Measurements from ENCODE around the gene EME1. TPM values are rescaled to one million over a fixed set of nuclear protein-coding genes. Genes with fewer than 3 reads are reported as not detected.
A peak's percentile ranks its signal among the peaks of the same experiment; 100 is the strongest.
"Not testable (repeated sequence)": the region's sequence is repeated elsewhere in the genome, so short reads cannot be mapped to it uniquely, and the experiment has no call there.

EME1 gene
- total RNA-seq, 1 experiment from 2014 or later, result 7.5 TPM

DNA sequence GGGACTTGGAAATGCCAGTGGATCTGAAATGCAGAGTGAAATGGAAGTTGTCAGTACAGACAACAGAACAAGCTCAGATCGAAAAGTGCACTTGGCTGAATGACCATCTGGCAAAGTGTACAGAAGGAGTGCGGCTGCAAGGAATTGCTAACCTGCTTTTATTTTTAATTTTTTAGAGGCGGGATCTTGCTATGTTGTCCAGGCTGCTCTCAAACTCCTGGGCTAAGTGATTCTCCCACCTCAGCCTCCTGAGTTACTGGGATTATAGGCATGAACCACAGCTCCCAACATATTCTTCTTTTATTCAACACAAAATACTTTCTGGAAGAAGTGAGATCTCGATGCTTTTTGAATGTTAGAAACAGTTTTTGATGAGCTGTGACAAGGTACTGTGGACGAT is 20.7 kb downstream of the EME1 start:
- DNase-seq (ENCODE audit: low spot score), result no peak

DNA sequence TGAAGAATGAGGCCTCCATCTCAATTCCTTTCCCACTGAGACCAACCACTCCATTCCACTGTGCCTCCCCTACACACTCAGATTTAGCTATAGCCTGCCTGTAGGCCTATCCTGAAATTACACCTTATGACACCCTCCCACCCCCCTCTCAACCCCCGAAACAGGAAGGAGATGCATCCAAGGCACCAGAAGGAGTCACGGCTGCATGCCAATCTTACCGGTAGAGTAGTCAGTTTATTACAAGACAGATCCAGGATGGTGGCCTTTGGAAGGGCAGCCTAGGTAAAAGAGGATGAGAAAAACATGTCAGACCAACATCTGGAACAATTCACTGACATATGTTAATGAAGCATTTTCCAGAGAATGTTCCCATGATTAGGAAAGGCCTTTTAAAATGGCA is 21.7 kb downstream of the EME1 start:
- DNase-seq (ENCODE audit: low spot score), result no peak

DNA sequence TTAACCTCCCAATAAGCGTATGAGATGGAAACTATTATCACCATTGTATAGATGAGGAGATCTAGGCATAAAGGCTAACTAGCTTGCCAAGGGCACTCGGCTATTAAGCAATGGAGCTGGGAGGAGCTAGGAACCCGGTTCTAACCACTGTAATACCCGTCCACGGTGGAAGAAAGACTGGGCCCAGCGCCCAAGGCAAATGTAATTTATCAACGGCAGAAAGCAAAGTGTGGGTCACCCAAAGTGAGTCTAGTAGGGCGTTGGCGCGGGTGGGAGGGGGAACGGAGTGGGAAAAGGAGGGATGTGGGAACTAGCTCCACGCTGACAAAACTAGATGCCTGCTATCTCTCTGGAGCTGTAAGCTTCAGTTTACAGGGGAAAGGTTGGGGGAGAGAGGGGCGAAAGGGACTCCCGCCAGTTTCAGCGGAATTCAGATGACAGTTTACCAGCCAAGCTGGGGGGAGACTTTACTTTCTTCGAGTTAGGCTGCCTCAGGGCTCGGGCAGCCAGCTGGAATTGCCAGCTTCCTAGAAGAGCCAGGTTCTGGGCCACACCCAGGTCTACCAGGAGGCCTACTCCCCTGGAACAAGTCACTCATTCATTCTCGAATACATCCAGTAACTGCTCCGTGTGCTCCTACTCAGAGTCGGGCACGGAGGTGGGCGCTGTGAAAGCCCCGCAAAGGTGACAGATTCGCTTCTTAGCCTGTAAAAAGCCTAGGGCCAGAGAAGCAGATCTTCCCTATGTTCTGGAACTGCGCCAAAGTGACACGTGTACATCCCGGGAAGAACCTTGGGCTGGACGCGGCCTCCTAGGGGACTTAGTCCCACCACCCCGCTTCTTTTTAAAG is 23.5 kb downstream of the EME1 start:
- peak; percentile 68 for DNase-seq (ENCODE audit: low spot score)

DNA sequence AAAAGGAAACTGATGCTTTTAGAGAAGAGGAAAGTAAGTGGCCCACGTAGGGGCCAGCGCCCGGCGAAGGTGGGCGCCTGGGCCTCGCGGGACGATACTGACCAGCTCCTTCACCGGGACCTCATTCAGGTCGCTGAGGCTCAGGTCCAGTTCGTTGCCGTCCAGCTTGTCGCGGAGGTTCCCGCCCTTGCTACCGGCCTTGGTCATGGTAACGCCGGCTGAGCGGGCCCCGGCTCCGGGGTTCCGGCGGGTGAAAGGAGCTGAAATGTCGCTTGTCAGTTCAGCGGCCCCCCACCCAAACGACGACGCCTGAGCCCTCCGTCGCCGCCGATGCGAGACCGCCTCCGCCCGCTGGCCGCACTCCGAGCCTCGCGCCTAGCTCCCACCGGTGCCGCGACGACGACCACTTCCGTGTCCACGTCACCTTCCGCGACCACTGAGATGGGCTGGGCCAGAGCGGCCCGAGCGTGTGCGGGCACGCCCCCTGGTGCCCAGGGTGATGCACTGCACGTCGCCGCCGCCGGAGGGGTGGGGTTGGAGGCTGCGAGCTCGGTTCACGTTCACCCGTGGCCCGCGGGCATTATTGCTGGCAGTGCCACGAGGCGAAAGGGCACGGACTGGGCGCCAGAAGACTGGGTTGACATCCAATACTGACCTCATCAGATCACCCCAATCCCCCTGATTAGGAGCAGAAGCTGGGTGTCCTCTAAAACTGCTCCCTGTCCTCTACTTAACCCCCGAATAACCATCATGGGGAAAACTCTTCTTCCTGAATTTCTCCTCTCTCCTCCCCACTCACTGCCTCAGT is 24.3 kb downstream of the EME1 start, which contains the start of gene LRRC59:
Gene LRRC59, minus strand, starts transcription at position 413 of the 808 bp plus-strand sequence. Its CDS starts 206 bp downstream, at position 207.
- peak; percentile 84 for DNase-seq (ENCODE audit: low spot score)

DNA sequence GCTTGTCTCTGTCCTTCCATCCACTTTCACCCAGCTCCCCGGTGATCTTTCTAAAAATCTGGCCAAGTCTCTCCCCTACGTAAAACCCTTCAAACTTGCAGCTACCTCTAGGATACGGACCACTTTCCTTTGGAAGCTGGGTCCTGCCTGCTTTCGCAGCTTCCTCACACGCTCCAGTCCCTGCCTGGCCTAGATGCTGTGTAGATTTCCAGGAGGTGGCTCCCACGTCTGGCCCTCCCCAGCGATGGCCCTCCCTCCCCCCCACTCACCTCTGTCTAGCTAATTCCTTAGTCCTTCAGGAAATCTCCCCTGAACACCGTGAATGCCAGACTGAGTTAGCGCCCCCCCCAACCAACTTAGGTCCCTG is 24.9 kb downstream of the EME1 start:
- no peak for DNase-seq (ENCODE audit: low spot score)

DNA sequence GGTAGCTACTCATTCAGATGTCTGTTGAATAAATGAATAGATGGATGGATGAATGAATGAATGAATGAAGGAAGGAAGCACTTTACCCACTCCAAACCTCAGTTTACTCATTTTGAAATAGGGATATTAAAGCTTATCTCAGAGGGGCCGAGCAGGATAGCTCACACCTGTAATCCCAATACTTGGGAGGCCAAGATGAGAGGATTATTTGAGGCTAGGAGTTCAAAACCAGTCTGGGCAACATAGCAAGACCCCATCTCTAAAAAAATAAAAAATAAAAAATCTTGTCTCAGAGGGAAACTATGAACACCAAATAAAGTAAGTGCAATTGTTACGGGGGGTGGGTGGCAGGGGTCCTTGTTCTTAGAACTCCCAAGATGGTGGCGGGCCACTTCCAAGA is 25.6 kb downstream of the EME1 start:
- DNase-seq (ENCODE audit: low spot score), result not testable (repeated sequence)

DNA sequence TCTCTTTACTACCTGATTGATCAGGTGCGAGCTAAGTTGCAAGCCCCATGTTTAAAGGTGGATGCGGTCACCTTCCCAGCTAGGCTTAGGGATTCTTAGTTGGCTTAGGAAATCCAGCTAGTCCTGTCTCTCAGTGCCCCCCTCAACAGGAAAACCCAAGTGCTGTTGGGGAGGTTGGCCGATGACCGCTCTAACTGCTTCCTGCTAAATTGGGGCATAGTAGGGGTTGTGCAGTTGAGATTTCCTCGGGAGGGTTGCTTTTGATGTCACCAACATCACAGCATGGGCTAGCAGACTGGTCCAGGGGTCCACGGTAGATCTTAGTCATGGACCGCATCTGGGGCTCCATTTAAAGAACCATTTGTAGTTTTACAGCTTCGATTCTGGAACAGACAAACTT is 26.6 kb downstream of the EME1 start:
- not testable (repeated sequence) for DNase-seq (ENCODE audit: low spot score)

DNA sequence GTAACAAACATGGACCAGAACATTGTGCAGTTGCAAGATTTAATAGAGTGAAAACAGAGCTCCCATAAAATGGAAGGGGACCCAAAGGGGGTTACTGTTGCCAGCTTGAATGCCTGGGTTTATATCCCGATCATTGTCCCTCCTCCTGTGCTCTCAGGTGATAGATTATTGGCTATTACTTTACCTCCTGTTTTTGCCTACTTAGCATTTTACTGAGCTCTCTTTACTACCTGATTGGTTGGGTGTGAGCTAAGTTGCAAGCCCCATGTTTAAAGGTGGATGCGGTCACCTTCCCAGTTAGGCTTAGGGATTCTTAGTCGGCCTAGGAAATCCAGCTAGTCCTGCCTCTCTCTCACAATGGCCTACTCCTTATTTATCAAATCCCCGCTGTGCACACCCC is 32.3 kb downstream of the EME1 start:
- DNase-seq (ENCODE audit: low spot score), result not testable (repeated sequence)

DNA sequence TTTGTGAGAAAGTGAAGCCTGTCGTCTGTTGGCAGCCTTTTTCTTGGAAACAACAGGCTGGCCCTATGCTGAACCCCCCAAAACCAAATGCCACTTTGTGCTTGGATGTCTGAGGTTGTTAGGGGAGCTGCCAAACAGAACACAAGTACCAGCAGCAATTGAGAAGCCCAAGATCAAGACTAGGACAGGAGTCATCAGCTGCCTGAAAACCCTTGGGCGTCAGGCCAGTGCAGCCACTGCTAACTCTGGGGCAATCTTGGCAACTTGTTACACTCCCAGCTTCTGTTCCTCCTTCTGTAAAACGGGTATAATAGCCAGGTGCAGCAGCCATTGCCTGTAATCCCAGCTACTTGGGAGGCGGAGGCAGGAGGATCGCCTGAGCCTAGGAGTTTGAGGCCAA is 33.5 kb downstream of the EME1 start:
- no peak for DNase-seq (ENCODE audit: low spot score)

DNA sequence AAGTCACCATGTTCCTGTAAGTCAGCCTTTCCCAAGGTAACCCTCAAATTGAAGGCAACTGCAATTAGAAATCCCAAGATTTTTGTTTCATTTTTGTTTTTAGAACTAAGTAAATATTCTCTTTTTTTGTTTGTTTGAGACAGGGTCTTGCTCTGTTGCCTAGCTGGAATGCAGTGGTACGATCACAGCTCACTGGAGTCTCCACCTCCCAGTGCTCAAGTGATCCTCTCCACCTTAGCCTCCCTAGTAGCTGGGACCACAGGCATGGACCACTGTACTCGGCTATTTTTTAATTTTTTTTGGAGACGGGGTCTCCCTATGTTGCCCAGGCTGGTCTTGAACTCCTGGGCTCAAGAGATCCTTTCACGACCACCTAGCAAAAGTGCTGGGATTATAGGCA is 34.9 kb downstream of the EME1 start:
- no peak for DNase-seq (ENCODE audit: low spot score)

DNA sequence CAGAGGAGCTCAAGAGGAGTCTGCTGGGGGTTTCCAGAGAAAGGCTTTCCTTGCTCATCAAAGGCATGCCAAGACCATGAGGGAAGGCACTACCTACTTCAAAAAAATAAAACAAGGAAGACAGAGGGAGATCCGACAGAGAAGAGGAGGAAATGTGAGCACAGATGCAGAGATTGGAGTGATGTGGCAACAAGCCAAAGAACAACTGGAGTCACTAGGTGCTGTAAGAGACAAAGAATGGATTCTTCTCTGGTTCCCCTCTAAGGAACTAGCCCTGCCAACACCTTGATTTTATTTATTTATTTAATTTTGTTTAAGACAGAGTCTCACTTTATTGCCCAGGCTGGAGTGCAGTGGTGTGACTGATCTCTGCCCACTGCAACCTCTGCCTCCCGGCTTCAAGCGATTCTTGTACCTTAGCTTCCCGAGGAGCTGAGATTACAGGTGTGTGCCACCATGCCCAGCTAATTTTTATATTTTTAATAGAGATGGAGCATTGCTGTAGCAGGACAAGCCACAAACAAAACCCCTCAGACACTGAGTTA is 39.2 kb downstream of the EME1 start:
- DNase-seq (ENCODE audit: low spot score), result no peak

DNA sequence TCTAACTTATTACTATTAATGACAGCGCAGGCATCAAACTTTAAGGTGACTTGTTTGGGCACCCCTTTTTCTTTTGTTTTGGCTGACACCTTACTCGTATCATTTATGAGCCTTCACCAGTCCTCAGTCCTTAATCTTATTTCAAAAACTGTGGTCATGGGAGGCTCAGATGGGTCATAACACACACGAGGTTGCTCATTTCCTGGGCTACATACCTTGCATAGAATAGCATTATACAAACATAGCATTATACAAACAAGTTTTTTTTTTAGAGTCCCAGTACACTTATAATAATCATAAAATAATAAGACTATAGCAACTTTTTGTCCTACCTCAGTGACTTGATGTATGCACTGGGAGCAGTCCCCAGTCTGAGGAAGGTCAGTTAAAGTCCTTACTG is 41.8 kb downstream of the EME1 start:
- no peak for DNase-seq (ENCODE audit: low spot score)

DNA sequence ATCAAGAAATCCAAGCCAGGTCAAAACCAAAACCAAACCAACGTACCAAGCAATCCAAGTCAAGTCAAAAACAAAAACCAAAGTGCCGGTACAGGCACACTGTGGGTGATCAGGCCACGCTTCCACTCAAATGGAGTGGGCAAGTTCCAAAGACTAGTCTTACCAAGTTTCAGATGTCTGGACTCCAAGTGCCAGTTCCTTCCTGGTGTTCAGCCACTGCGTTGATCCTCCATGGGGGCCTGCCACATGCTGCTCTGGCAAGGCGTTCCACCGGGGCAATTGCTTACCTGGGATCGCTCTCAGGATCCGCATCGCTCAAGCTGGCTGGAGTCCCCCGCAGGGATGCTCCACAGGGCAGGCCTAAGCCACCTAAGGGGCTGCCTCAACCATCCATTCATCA is 46.5 kb downstream of the EME1 start:
- DNase-seq (ENCODE audit: low spot score), result not testable (repeated sequence)

DNA sequence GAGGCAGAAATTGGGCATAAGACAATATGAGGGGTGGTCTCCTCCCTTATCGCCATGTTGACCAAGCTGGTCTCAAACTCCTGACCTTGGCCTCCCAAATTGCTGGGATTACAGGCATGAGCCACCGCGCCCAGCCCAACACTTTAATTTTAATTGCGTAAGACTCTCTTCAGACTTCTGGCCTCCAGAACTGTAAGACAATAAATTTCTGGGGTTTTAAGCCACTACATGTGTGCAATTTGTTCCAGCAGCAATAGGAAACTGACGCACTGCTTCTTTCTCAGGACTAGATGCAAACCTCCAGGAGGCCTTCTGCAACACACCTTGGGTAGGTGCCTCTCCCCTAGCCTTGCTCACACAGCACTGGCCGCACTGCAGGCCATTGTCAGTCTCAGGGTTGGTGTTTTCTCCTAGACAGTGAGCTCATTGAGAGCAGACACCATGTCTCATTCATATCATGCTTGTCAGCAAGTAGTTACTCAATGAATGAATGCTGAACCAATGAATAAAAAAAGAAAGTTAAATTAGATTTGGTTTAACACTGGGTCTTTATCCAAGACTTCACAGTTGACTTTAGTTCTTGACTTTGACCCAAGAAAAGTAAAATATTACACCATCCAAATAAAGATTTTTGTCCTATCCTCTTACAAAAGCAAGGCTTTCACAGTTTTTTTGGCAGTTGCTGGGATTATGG is 47.5 kb downstream of the EME1 start:
- no peak for DNase-seq (ENCODE audit: low spot score)

DNA sequence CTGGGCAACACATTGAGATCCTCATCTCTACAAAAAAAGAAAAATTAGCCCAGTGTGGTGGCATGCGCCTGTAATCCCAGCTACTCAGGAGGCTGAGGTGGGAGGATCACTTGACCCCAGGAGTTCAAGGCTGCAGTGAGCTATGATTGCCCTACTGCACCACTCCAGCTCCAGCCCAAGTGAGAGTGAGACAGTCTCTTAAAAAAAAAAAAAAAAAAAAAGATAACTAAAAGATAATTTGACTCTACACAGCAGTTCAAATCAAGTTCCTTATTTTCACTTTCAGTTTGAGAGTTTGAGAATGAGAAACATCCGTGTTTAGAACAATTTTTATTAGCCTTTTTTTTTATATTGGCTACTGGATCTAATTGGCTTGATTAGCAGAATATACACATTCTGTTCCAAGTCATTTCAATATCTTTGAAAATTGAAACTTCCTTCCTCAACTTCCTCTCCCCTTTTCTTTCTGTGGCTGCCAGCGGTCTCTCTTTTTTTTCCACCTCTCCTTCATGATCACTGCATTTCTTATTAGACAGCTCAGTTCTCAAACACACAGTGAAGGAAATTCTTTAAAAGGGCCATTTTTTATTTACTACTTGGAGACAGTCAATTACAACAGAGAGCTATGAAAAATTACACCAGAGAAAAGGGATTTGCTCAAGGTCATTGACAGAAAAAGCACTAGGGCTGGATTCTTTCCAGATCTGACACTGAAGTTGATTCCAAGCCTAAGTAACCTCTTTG is 48.5 kb downstream of the EME1 start:
- no peak for DNase-seq (ENCODE audit: low spot score)

DNA sequence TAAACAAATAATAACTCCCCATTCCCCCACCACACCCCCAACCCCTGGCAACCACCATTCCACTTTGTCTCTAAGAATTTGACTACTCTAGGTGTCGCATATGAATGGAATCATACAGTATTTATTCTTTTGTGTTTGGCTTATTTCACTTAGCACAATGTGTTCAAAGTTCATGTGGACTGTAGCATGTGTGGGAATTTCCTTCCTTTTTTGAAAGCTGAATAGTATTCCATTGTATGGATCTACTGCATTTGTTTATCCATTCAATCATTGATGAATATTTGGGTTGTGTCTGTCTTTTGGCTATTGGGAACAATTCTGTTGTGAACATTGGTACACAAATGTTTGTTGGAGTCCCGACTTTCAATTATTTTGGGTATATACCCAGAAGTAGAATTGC is 49.7 kb downstream of the EME1 start:
- DNase-seq (ENCODE audit: low spot score), result no peak

DNA sequence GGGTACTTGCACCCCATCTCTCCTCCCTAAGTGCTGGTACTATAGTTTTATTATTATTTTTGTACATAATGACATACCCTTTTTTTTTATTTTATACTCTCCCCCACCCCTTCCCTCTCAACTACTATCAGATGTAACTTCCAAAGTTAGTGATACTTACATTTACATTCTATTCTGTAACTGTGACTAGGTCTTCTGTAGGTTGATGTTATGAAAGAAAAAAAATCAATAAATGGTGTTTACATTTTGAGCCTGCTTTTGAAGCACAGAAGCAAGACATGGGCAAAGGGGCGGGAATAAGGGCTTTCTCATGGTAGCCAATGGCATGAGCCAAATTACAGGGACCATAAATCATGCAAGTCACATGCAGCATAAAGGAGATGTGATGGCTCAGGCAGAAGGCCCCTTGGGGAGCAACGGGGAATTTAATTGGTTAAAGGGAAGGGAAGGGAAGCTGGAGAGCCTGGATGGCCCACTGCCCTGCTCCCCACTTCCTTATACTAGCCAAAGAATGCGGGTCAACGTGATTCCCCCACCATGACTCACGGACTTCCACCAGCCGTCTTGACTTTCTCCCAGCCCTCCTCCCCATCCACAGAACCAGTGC is 50.6 kb downstream of the EME1 start:
- DNase-seq (ENCODE audit: low spot score), result peak; percentile 92

DNA sequence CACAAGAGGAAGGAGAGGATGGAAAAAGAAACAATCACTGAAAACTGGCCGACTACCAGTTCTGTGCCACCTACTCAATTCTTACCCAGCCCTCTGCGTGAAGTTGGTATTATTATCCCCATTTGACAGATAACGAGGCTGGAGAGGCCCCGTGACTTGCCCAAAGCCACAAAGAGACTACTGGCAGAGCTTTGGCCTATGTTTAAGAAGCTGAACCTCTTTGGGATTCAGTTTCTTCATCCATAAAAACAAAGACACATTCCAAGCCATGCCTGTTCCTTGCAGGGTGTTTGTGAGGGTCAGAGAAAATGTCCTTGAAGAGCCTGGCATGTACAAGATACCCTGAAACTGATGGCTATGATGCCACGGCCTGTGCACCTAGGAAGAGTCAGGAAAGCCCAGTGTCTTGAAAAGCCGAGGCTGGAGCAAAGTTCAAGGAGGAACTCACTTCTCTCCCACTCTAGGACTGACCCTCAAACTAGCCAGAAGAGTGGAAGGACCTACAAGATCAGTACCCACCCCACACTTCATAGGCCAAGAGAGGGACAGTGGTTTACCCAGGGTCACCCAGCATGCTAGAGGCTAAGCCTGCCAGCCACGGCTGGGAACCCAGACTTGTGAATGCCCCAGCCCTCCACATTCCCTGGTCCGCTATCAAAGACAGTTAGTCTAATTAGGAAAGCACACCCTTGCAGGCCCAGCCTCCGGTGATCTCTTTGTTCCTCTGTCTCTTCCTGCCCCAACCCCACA is 51.4 kb downstream of the EME1 start:
- DNase-seq (ENCODE audit: low spot score), result no peak

DNA sequence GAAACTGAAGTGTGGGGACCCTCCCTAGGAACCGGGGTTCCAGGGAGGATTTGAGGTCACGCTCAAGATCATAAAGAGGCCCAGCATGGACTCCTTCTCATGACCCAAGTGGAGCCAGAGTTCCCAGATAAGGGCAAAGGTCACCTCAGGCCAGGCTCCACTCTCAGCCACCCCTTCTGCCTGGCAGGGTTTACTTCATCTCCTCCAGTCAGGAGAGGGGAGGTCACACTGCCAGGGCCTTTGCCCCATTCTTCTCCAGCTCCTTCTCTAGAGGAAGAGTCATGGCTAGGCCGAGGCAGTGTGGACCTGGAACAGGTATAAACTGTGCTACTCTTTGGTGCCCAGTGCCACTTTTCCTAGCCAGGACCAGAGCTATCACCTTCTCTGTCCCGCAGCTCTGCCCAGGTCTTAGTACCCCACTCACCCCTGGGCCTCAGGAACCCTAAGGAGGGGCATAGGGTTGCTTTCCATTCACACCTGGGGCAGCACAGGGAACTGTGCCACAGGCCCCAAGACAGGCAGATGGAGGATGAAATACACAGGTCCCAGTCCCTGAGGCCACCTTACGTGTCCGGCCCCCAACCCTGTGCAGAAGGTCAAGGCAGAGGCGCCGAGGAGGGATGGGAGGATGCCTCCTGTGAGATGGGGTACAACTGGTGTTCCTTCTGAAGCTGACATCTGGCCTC is 52.1 kb downstream of the EME1 start:
- DNase-seq (ENCODE audit: low spot score), result no peak

Measured in HT-29 (cell line).